Neural cell (in vitro differentiated cells): Measurements from ENCODE around the gene BCL11B. TPM values are rescaled to one million over a fixed set of nuclear protein-coding genes. Genes with fewer than 3 reads are reported as not detected.

ENCODE experiments used
- H2AFZ ChIP-seq: fragments of 200-600, 300-800 bp; sonication (generic), shearing (Covaris generic); 2 replicates; pipeline ENCODE4 v1.6.0; 2014; ENCODE audit warnings: low read depth, mild to moderate bottlenecking, antibody characterized with exemption, low read length, moderate library complexity
- H3F3A ChIP-seq: fragments of 200-600 bp; shearing (Covaris generic); 2 replicates; pipeline ENCODE4 v1.6.1; 2016; ENCODE audit warnings: mild to moderate bottlenecking, moderate library complexity, mixed read lengths, antibody characterized with exemption, low read length; ENCODE audit not compliant: insufficient read depth, poor library complexity, severe bottlenecking
- H3K27ac ChIP-seq: fragments of 200-600, 300-800 bp; sonication (generic), shearing (Covaris generic); 2 replicates; pipeline ENCODE4 v1.5.1; 2014; ENCODE audit warnings: mild to moderate bottlenecking, low read length, moderate library complexity
- H3K27me3 ChIP-seq: fragments of 300-800, 200-600 bp; sonication (generic), shearing (Covaris generic); 2 replicates; pipeline ENCODE4 v1.6.0; 2014; ENCODE audit warnings: mild to moderate bottlenecking, low read depth, low read length, moderate library complexity; ENCODE audit not compliant: insufficient read depth
- H3K36me3 ChIP-seq: fragments of 300-800, 200-600 bp; sonication (generic), shearing (Covaris generic); 2 replicates; pipeline ENCODE4 v1.5.1; 2014; ENCODE audit warnings: mild to moderate bottlenecking, antibody characterized with exemption, low read length, moderate library complexity; ENCODE audit not compliant: insufficient read depth
- H3K4me2 ChIP-seq: fragments of 300-800, 200-600 bp; sonication (generic), shearing (Covaris generic); 2 replicates; pipeline ENCODE4 v1.6.0; 2014; ENCODE audit warnings: mild to moderate bottlenecking, low read length
- H3K4me3 ChIP-seq: fragments of 300-800, 200-600 bp; sonication (generic), shearing (Covaris generic); 2 replicates; pipeline ENCODE4 v1.5.1; 2014; ENCODE audit warnings: mild to moderate bottlenecking, low read length, moderate library complexity
- H3K79me2 ChIP-seq: fragments of 200-600 bp; shearing (Covaris generic); replicated peaks from 2 replicates; pipeline ENCODE4 v1.6.0; 2014; ENCODE audit warnings: mild to moderate bottlenecking, low read length, moderate library complexity; ENCODE audit not compliant: insufficient read depth
- H3K9ac ChIP-seq: fragments of 300-800, 200-600 bp; sonication (generic), shearing (Covaris generic); 2 replicates; pipeline ENCODE4 v1.6.1; 2016; ENCODE audit warnings: mild to moderate bottlenecking, low read length, mixed read lengths
- H3K9me2 ChIP-seq: fragments of 200-600 bp; shearing (Covaris generic); 2 replicates; pipeline ENCODE4 v1.6.1; 2016; ENCODE audit warnings: mild to moderate bottlenecking, low read length, mixed read lengths; ENCODE audit not compliant: insufficient read depth
- H3K9me3 ChIP-seq: fragments of 200-600, 300-800 bp; sonication (generic), shearing (Covaris generic); 2 replicates; pipeline ENCODE4 v1.6.1; 2016; ENCODE audit warnings: mild to moderate bottlenecking, mixed run types, low read length, moderate library complexity, mixed read lengths
- H4K20me1 ChIP-seq: fragments of 200-600 bp; shearing (Covaris generic); 2 replicates; pipeline ENCODE4 v1.6.1; 2016; ENCODE audit warnings: mild to moderate bottlenecking, mixed run types; ENCODE audit not compliant: insufficient read depth
- CTCF ChIP-seq: fragments of 450-650 bp; IDR thresholded peaks from 2 replicates; pipeline ENCODE4 v1.5.1; 2014; ENCODE audit warnings: antibody characterized with exemption, mild to moderate bottlenecking, moderate library complexity; ENCODE audit not compliant: poor library complexity, severe bottlenecking
- EP300 ChIP-seq: fragments of 450-650 bp; conservative IDR thresholded peaks from 2 replicates; pipeline ENCODE4 v1.6.1; 2014; ENCODE audit warnings: antibody characterized with exemption, mild to moderate bottlenecking, moderate library complexity; ENCODE audit not compliant: poor library complexity, severe bottlenecking
- EZH2 ChIP-seq: fragments of 200-600, 300-800 bp; shearing (Covaris generic), sonication (generic); IDR thresholded peaks from 2 replicates; pipeline ENCODE4 v1.6.1; 2014; ENCODE audit warnings: antibody characterized with exemption, low read length, borderline replicate concordance, mild to moderate bottlenecking; ENCODE audit not compliant: insufficient read depth, poor library complexity, severe bottlenecking
- MXI1 ChIP-seq: fragments of 450-650 bp; conservative IDR thresholded peaks from 2 replicates; pipeline ENCODE4 v1.6.1; 2014; ENCODE audit warnings: antibody characterized with exemption, mild to moderate bottlenecking; ENCODE audit not compliant: poor library complexity, severe bottlenecking
- POLR2AphosphoS5 ChIP-seq: IDR thresholded peaks from 2 replicates; pipeline ENCODE4 v1.6.1; 2012
- RAD21 ChIP-seq: fragments of 450-650 bp; conservative IDR thresholded peaks from 2 replicates; pipeline ENCODE4 v1.6.1; 2014; ENCODE audit warnings: antibody characterized with exemption, mild to moderate bottlenecking, moderate library complexity
- REST ChIP-seq: IDR thresholded peaks from 2 replicates; pipeline ENCODE4 v1.6.1; 2012; ENCODE audit warnings: borderline replicate concordance
- SMC3 ChIP-seq: fragments of 450-650 bp; conservative IDR thresholded peaks from 2 replicates; pipeline ENCODE4 v1.6.1; 2014; ENCODE audit warnings: antibody characterized with exemption, mild to moderate bottlenecking, moderate library complexity; ENCODE audit not compliant: poor library complexity
- TAF1 ChIP-seq: IDR thresholded peaks from 2 replicates; pipeline ENCODE4 v1.6.1; 2012; ENCODE audit warnings: low read depth
- polyA plus RNA-seq: library from polyadenylated mRNA; depleted of rRNA; stranded (reverse); fragments of >200 nt; gene quantifications from 2 replicates; pipeline ENCODE4 v1.2.3, GENCODE V29; 2014

Gene BCL11B
- polyA plus RNA-seq, 1 donor from 2014 or later, result 104 TPM

GRCh38 chr14:99239661-99240092 lies 32.3 kb downstream of the BCL11B start:
- Histone ChIP-seq H3K27ac (no peak overlapping the region), H3K79me2 (peaks cover 100% of the 10 kb centered on the region), H2AFZ (no peak overlapping the region), H3K36me3 (no peaks in the 10 kb centered on the region), H4K20me1 (peaks cover 99% of the 10 kb centered on the region), H3K4me3 (peak overlapping the region; percentile 70), H3K27me3 (peaks cover 4% of the 10 kb centered on the region), H3F3A (no peaks in the 10 kb centered on the region), H3K9ac (no peak overlapping the region), H3K9me3 (no peaks in the 10 kb centered on the region), H3K4me2 (no peak overlapping the region), H3K9me2 (no peaks in the 10 kb centered on the region)
- TF ChIP-seq RAD21 (no peak), TAF1 (no peak)

- no peak overlapping the region for H2AFZ ChIP-seq
- H3K4me3 ChIP-seq, result peak overlapping the region; percentile 70
- TF ChIP-seq TAF1 (no peak), RAD21 (no peak), MXI1 (no peak), EZH2 (no peak), EP300 (no peak), CTCF (no peak), SMC3 (no peak), POLR2AphosphoS5 (no peak)
- H3F3A ChIP-seq, result no peaks in the 10 kb centered on the region
- H3K27ac ChIP-seq, result no peak overlapping the region
- peaks cover 99% of the 10 kb centered on the region for H4K20me1 ChIP-seq
- no peak overlapping the region for H3K4me2 ChIP-seq
- H3K9ac ChIP-seq, result no peak overlapping the region
- H3K27me3 ChIP-seq, result no peaks in the 10 kb centered on the region
- H3K9me3 ChIP-seq, result no peaks in the 10 kb centered on the region
- no peaks in the 10 kb centered on the region for H3K9me2 ChIP-seq
- H3K79me2 ChIP-seq, result peaks cover 100% of the 10 kb centered on the region
- no peaks in the 10 kb centered on the region for H3K36me3 ChIP-seq
These were observed 33.8 kb downstream of the BCL11B start for GRCh38 chr14:99238216-99238615.

- TF ChIP-seq EZH2 (no peak), REST (no peak)
- H3K27me3 ChIP-seq, result no peaks in the 10 kb centered on the region
- no peak overlapping the region for H3K9ac ChIP-seq
- peaks cover 100% of the 10 kb centered on the region for H3K79me2 ChIP-seq
- H3K9me3 ChIP-seq, result no peaks in the 10 kb centered on the region
- no peaks in the 10 kb centered on the region for H3K36me3 ChIP-seq
- no peak overlapping the region for H3K4me2 ChIP-seq
- no peaks in the 10 kb centered on the region for H3F3A ChIP-seq
- H3K27ac ChIP-seq, result no peak overlapping the region
- peak overlapping the region; percentile 70 for H3K4me3 ChIP-seq
- no peak overlapping the region for H2AFZ ChIP-seq
- H3K9me2 ChIP-seq, result no peaks in the 10 kb centered on the region
- peaks cover 99% of the 10 kb centered on the region for H4K20me1 ChIP-seq
These were observed 34.7 kb downstream of the BCL11B start for GRCh38 chr14:99237288-99237687.
